Fibroblast of pulmonary artery (primary cell): ENCODE results near the gene GOLT1B.
A peak's percentile ranks its signal among the peaks of the same experiment; 100 is the strongest.

ENCODE experiments used
- DNase-seq: peaks from one replicate; pipeline ENCODE4 v3.0.0-alpha.2; 2010; ENCODE audit warnings: low read depth
- H3K4me3 ChIP-seq: replicated peaks from 2 replicates; pipeline ENCODE4 v1.5.1; 2011; ENCODE audit warnings: low read depth, mild to moderate bottlenecking, control low read depth, low read length, moderate library complexity
- TF ChIP-seq, protein P1 (sequence below): IDR thresholded peaks from 2 replicates; pipeline ENCODE4 v1.5.1; 2011; ENCODE audit warnings: mild to moderate bottlenecking, control low read depth, low read length, inconsistent platforms; ENCODE audit errors: missing control alignments

Gene GOLT1B

DNA sequence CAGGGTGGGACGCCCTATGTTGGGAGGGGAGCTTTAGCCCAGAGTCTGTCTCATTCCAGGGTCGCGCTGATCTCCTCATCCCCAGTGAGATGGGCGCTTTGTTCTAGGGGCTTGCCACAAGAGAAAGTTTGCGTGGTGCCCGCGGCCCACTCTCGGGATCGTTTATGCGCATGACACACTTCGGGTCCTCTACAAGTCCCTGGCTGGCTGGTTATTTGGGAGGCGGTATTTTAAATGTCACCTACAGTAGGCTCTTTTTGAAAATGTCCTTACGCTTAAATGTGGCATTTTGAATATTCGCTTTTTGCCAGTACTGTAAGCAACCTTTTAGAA lies 541 bp downstream of the GOLT1B start:
- TF ChIP-seq, protein P1, sequence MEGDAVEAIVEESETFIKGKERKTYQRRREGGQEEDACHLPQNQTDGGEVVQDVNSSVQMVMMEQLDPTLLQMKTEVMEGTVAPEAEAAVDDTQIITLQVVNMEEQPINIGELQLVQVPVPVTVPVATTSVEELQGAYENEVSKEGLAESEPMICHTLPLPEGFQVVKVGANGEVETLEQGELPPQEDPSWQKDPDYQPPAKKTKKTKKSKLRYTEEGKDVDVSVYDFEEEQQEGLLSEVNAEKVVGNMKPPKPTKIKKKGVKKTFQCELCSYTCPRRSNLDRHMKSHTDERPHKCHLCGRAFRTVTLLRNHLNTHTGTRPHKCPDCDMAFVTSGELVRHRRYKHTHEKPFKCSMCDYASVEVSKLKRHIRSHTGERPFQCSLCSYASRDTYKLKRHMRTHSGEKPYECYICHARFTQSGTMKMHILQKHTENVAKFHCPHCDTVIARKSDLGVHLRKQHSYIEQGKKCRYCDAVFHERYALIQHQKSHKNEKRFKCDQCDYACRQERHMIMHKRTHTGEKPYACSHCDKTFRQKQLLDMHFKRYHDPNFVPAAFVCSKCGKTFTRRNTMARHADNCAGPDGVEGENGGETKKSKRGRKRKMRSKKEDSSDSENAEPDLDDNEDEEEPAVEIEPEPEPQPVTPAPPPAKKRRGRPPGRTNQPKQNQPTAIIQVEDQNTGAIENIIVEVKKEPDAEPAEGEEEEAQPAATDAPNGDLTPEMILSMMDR, result no peak
- peak; percentile 20 for DNase-seq
- H3K4me3 ChIP-seq, result peak overlapping the region; percentile 91

DNA sequence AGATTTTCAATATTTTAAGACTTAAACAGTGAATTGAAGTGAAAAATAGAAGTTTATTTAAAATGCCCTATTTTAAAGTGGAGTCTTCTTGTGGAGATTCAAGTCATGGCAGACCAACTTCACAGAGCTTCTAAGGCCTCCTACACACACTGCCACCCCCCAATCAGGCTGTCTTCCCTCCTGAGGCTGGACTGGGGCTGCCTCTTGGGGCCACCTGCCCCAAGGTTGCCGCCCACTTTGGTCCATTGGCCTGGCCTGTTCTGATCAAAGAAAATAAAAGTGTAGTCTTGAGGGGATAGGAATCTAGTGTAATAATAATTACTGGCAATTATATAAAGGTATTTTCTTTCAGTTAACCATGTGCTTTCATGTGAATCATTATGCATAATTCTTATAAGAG lies 1.3 kb downstream of the GOLT1B start:
- peak overlapping the region; percentile 91 for H3K4me3 ChIP-seq
- DNase-seq, result no peak
- TF ChIP-seq, protein P1, result no peak

DNA sequence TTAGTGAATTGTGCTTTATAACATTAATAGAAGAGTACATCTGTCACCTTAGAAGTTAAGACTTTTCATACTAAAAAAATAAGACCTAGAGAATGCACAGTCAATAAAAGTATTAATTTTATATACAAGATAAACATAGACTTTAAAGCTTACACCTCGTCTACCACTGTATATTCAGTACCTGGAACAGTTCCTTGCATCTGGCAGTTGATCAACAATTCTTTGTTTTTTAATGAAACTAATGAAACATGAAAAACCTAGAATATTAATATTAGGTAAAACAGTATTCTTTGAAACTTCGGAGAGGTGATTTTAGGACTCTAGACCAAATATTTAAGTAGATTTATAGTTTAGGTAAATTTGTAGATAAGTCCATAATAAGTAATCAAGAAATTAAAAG lies 4.3 kb downstream of the GOLT1B start:
- no peak overlapping the region for H3K4me3 ChIP-seq
- DNase-seq, result peak; percentile 4
- TF ChIP-seq, protein P1, result no peak

DNA sequence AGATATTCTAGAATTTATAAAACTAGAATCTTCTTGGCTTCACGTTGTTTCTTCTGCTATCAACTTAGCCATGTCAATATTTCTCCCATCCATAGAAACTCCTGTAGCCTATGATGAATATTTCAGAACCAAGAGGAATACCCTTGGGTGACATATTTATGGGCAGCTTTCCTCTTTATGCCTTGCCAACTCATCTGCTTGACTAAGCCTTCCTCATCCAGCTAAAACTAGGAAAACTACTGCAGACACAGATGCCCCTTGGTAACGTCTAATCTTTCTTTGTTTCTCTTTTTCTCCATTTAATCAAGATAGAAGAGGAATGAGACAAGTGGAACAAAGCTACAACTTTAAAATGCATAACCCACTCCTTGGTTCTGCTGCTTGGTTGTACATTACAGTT lies 6.3 kb downstream of the GOLT1B start:
- TF ChIP-seq, protein P1, result no peak
- H3K4me3 ChIP-seq, result no peak overlapping the region

DNA sequence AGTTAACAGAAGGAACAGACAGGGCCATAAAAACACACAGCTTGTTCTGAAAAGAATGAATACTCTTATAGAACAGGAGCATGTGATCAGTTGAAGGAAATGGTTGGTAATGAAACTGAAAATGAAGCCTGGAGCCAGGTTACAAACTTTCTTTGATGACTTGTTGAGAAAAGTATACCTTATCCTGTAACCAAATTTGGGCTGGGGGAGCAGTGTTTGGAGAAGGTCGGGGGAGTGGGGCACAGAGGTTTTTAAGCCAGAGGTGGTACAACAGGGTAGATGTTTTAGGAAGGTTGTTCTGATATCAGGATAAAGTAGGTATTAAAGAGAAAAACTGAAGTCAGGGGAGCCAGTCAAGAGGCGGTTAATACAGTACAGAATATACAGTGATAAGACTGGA lies 8.2 kb downstream of the GOLT1B start:
- DNase-seq, result no peak
- TF ChIP-seq, protein P1, result no peak
- no peak overlapping the region for H3K4me3 ChIP-seq

More for the DNA sequence above, 6.3 kb downstream of the GOLT1B start:
- DNase-seq, result no peak

DNA sequence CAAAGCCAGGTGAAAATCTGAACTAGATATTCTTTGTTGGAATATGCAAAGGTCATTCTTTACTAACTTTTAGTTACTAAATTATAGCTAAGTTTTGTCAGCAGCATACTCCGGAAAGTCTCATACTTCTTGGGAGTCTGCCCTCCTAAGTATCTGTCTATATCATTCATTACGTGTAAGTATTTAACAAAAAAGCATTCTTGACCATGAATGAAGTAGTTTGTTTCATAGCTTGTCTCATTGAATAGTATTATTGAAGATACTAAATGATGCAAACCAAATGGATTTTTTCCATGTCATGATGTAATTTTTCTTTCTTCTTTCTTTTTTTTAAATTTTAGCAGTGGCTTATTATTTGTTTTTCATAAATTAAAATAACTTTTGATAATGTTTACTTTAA lies 14.7 kb downstream of the GOLT1B start:
- TF ChIP-seq, protein P1, result no peak
- DNase-seq, result no peak
- H3K4me3 ChIP-seq, result no peak overlapping the region

DNA sequence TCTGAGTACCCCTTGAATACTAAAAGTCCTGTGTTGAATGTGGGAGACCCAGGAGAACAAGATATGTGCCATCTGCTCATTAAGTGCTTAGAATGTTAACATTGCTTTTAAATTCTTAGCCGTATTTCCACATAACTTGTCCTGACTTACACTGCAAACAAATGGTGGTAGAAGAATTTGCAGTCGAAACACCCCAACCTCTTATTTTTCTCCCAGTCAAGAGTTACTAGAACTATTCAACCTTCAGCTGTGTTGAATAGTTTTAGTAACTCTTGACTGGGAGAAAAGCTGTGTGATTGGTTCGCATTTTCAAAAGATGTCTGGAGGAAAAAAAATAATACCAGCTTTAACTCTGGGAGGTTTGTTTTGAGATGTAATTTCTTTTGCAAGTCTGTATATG lies 16.9 kb downstream of the GOLT1B start:
- no peak for DNase-seq
- H3K4me3 ChIP-seq, result no peak overlapping the region
- TF ChIP-seq, protein P1, result no peak
